ENCODE results near the gene SIL1. TPM values are rescaled to one million over a fixed set of nuclear protein-coding genes. Genes with fewer than 3 reads are reported as not detected.

The SIL1 gene
- polyA plus RNA-seq, 4 donors: 21.6 to 68.2 (median 35.4) TPM

DNA sequence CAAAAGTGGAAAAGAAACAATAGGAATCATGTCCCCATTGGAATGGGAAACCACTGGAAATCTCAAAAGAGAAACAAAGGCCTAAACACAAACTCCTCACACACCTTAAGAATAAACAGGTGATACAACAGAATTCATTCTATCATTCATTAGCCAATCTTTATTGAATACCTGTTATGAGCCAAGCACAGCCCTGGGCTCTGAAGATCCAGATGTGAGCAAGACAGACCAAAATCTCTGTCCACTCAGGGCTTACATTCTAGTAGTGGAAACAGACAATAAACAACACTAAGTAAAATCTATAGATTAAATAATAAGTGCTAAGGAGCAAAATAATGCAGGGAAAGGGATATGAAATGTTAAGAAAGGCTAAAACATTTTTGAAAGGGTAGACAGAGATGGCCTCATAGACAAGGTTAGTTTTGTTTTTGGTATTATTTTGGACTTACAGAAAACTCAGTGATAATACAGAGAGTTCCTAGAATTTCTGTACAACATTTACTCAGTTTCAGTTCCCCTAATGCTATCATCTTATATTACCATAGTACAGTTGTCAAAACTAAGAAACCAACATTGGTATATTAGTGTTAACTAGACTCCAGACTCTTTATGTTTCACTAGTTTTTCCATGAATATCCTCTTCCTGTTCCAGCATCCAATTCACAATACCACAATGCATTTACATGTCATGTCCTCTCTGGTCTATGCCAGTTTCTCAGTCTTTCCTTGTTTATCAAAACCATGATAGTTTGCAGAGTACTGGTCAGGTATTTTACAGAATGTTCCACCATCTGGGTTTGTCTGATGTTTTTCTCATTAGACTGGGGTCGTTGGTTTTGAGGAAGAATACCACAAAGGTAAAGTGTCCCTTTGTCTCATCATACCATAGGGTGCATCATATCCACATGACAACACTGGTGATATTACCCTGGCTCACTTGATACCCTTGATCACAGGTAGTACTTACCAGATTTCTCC is 103.7 kb downstream of the SIL1 start:
- no peaks in the 10 kb centered on the region for H3K27me3 ChIP-seq (ENCODE audit: control insufficient read depth in 3 of 3, insufficient read depth in 3 of 3, low read length in 3 of 3)
- DNase-seq: no peak
- no peak overlapping the region for H3K4me3 ChIP-seq (ENCODE audit: low read depth in 1 of 3, low read length in 3 of 3)
- H3K4me1 ChIP-seq (ENCODE audit: control insufficient read depth in 3 of 3, insufficient read depth in 2 of 3, low read depth in 1 of 3, low read length in 2 of 3): peaks cover 0 to 7% (median 0%) of the 10 kb centered on the region in 3 donors
- no peaks in the 10 kb centered on the region for H3K9me3 ChIP-seq (ENCODE audit: control insufficient read depth in 2 of 2, insufficient read depth in 1 of 2, low read depth in 1 of 2, low read length in 1 of 2)
- no peak for FAIRE-seq
- peaks cover 0 to 4% (median 0%) of the 10 kb centered on the region in 3 donors for H3K36me3 ChIP-seq (ENCODE audit: control insufficient read depth in 3 of 3, insufficient read depth in 2 of 3, low read depth in 1 of 3, low read length in 3 of 3)
- peak overlapping the region in 1 of 3 donors; percentile 39 for H3K27ac ChIP-seq (ENCODE audit: low read depth in 1 of 3, low read length in 2 of 3)
- WGBS, 3 donors: 33 to 38% (median 35%) methylated on average over 1 of the region's 1 CpG

DNA sequence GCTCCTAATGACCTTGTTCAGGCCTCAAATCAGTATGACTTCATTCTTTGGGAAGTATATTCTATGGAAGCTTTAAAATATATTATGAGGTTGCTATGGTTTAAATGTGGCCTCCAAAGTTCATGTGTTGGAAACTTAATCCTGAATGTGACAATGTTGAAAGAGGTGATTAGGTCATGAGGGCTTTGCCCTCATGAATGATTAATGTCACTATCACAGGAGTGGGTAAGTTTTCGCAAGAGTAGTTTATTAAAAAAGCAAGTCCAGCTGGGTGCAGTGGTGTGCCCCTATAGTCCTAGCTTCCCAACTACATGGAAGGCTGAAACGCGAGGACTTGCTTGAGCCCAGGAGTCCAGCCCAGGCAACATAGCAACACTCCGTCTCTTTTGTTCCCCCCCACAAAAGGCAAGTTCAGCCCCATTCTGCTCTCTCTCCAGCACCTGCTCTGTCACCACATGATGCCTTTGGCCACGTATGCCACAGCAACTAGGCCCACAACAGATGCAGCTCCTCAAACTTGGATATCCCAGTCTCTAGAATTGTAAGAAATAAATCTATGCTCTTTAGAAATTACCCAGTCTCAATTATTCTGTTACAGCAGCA is 105.3 kb downstream of the SIL1 start:
- Histone ChIP-seq H3K4me3 (ENCODE audit: low read depth in 1 of 3, low read length in 3 of 3) (no peak overlapping the region), H3K27me3 (ENCODE audit: control insufficient read depth in 3 of 3, insufficient read depth in 3 of 3, low read length in 3 of 3) (no peaks in the 10 kb centered on the region), H3K36me3 (ENCODE audit: control insufficient read depth in 3 of 3, insufficient read depth in 2 of 3, low read depth in 1 of 3, low read length in 3 of 3) (peaks cover 0 to 4% (median 0%) of the 10 kb centered on the region in 3 donors), H3K27ac (ENCODE audit: low read depth in 1 of 3, low read length in 2 of 3) (no peak overlapping the region), H3K9me3 (ENCODE audit: control insufficient read depth in 2 of 2, insufficient read depth in 1 of 2, low read depth in 1 of 2, low read length in 1 of 2) (no peaks in the 10 kb centered on the region), H3K4me1 (ENCODE audit: control insufficient read depth in 3 of 3, insufficient read depth in 2 of 3, low read depth in 1 of 3, low read length in 2 of 3) (peaks cover 0 to 7% (median 0%) of the 10 kb centered on the region in 3 donors)
- 93 to 98% (median 94%) methylated on average over 5 of the region's 5 CpGs for WGBS, 3 donors
- no peak for DNase-seq
- no peak for FAIRE-seq

GRCh38 chr5:139091439-139092156 is 106.6 kb downstream of the SIL1 start:
- H3K4me1 ChIP-seq (ENCODE audit: control insufficient read depth in 3 of 3, insufficient read depth in 2 of 3, low read depth in 1 of 3, low read length in 2 of 3): peaks cover 0 to 7% (median 0%) of the 10 kb centered on the region in 3 donors
- no peaks in the 10 kb centered on the region for H3K27me3 ChIP-seq (ENCODE audit: control insufficient read depth in 3 of 3, insufficient read depth in 3 of 3, low read length in 3 of 3)
- no peak overlapping the region for H3K4me3 ChIP-seq (ENCODE audit: low read depth in 1 of 3, low read length in 3 of 3)
- DNase-seq (peak; percentile 30 to 35), FAIRE-seq (no peak)
- WGBS, 3 donors: 26 to 44% (median 37%) methylated on average over 5 of the region's 5 CpGs
- peaks cover 0 to 4% (median 0%) of the 10 kb centered on the region in 3 donors for H3K36me3 ChIP-seq (ENCODE audit: control insufficient read depth in 3 of 3, insufficient read depth in 2 of 3, low read depth in 1 of 3, low read length in 3 of 3)
- no peak overlapping the region for H3K27ac ChIP-seq (ENCODE audit: low read depth in 1 of 3, low read length in 2 of 3)
- no peaks in the 10 kb centered on the region for H3K9me3 ChIP-seq (ENCODE audit: control insufficient read depth in 2 of 2, insufficient read depth in 1 of 2, low read depth in 1 of 2, low read length in 1 of 2)

GRCh38 chr5:139090581-139090980 is 107.6 kb downstream of the SIL1 start:
- no peak for FAIRE-seq
- H3K4me3 ChIP-seq (ENCODE audit: low read depth in 1 of 3, low read length in 3 of 3): no peak overlapping the region
- WGBS, 3 donors: 91 to 95% (median 92%) methylated on average over 5 of the region's 5 CpGs

DNA sequence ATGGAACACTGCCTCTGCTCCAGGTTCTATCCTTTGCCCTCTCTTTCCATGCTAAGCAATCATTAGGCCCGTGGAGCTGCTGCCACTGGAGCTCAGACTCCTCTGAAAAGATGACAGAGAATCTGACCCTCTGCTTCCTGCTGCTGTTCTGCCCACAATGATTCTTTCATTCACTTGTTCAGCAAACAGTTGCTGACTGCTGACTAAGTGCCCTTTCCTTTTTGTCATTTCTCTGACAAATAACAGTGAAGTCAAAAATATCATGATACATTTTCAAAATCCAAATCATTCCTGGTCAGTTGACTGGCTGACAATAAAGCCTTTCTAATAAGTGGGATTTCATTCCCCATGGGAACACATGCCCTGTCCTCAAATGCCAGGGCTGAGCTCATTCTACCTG is 110.1 kb downstream of the SIL1 start:
- Histone ChIP-seq H3K4me3 (ENCODE audit: low read depth in 1 of 3, low read length in 3 of 3) (no peak overlapping the region), H3K4me1 (ENCODE audit: control insufficient read depth in 3 of 3, insufficient read depth in 2 of 3, low read depth in 1 of 3, low read length in 2 of 3) (peaks cover 0 to 7% (median 0%) of the 10 kb centered on the region in 3 donors), H3K27ac (ENCODE audit: low read depth in 1 of 3, low read length in 2 of 3) (no peak overlapping the region), H3K36me3 (ENCODE audit: control insufficient read depth in 3 of 3, insufficient read depth in 2 of 3, low read depth in 1 of 3, low read length in 3 of 3) (no peaks in the 10 kb centered on the region), H3K27me3 (ENCODE audit: control insufficient read depth in 3 of 3, insufficient read depth in 3 of 3, low read length in 3 of 3) (no peaks in the 10 kb centered on the region), H3K9me3 (ENCODE audit: control insufficient read depth in 2 of 2, insufficient read depth in 1 of 2, low read depth in 1 of 2, low read length in 1 of 2) (no peaks in the 10 kb centered on the region)
- DNase-seq (no peak), FAIRE-seq (no peak)
- 38 to 58% (median 44%) methylated on average over 1 of the region's 1 CpG for WGBS, 3 donors

More at GRCh38 chr5:139090581-139090980, 107.6 kb downstream of the SIL1 start:
- Histone ChIP-seq H3K27me3 (ENCODE audit: control insufficient read depth in 3 of 3, insufficient read depth in 3 of 3, low read length in 3 of 3) (no peaks in the 10 kb centered on the region), H3K4me1 (ENCODE audit: control insufficient read depth in 3 of 3, insufficient read depth in 2 of 3, low read depth in 1 of 3, low read length in 2 of 3) (peaks cover 0 to 7% (median 0%) of the 10 kb centered on the region in 3 donors), H3K36me3 (ENCODE audit: control insufficient read depth in 3 of 3, insufficient read depth in 2 of 3, low read depth in 1 of 3, low read length in 3 of 3) (no peaks in the 10 kb centered on the region), H3K27ac (ENCODE audit: low read depth in 1 of 3, low read length in 2 of 3) (no peak overlapping the region), H3K9me3 (ENCODE audit: control insufficient read depth in 2 of 2, insufficient read depth in 1 of 2, low read depth in 1 of 2, low read length in 1 of 2) (no peaks in the 10 kb centered on the region)
- no peak for DNase-seq

DNA sequence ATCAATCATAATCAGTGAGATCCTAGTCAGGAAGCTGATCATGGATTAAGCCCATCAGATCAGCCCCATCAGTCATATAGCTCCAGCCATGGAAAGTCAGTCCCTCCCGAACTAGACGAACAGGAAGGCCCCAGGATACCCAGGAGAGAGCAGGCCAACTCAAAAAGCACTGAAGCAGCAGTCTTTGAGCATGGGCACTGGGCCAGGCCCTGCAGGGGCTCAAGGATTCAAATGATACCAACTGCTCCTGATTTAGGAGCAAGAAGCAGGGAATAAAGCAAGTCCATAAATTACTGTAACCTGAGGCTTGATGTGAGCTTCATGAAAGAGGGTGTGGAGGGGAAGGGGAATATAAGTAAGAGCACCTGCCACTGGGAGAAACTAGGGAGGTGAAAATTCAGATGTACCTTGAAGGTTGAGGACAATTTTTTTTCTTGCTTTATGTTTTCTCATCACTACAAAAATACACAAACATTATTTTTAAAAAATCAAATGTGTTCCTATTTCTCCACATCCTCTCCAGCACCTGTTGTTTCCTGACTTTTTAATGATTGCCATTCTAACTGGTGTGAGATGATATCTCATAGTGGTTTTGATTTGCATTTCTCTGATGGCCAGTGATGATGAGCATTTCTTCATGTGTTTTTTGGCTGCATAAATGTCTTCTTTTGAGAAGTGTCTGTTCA is 115.2 kb downstream of the SIL1 start:
- DNase-seq: no peak
- Histone ChIP-seq H3K9me3 (ENCODE audit: control insufficient read depth in 2 of 2, insufficient read depth in 1 of 2, low read depth in 1 of 2, low read length in 1 of 2) (no peaks in the 10 kb centered on the region), H3K27me3 (ENCODE audit: control insufficient read depth in 3 of 3, insufficient read depth in 3 of 3, low read length in 3 of 3) (no peaks in the 10 kb centered on the region), H3K36me3 (ENCODE audit: control insufficient read depth in 3 of 3, insufficient read depth in 2 of 3, low read depth in 1 of 3, low read length in 3 of 3) (no peaks in the 10 kb centered on the region), H3K4me1 (ENCODE audit: control insufficient read depth in 3 of 3, insufficient read depth in 2 of 3, low read depth in 1 of 3, low read length in 2 of 3) (no peaks in the 10 kb centered on the region), H3K27ac (ENCODE audit: low read depth in 1 of 3, low read length in 2 of 3) (no peak overlapping the region), H3K4me3 (ENCODE audit: low read depth in 1 of 3, low read length in 3 of 3) (no peak overlapping the region)
- FAIRE-seq: no peak
- WGBS, 3 donors: 95 to 98% (median 95%) methylated on average over 2 of the region's 2 CpGs

GRCh38 chr5:139079991-139080610 is 118.1 kb downstream of the SIL1 start:
- Histone ChIP-seq H3K27ac (ENCODE audit: low read depth in 1 of 3, low read length in 2 of 3) (no peak overlapping the region), H3K9me3 (ENCODE audit: control insufficient read depth in 2 of 2, insufficient read depth in 1 of 2, low read depth in 1 of 2, low read length in 1 of 2) (no peaks in the 10 kb centered on the region), H3K4me3 (ENCODE audit: low read depth in 1 of 3, low read length in 3 of 3) (no peak overlapping the region), H3K27me3 (ENCODE audit: control insufficient read depth in 3 of 3, insufficient read depth in 3 of 3, low read length in 3 of 3) (no peaks in the 10 kb centered on the region), H3K36me3 (ENCODE audit: control insufficient read depth in 3 of 3, insufficient read depth in 2 of 3, low read depth in 1 of 3, low read length in 3 of 3) (no peaks in the 10 kb centered on the region), H3K4me1 (ENCODE audit: control insufficient read depth in 3 of 3, insufficient read depth in 2 of 3, low read depth in 1 of 3, low read length in 2 of 3) (no peaks in the 10 kb centered on the region)
- 83 to 93% (median 84%) methylated on average over 2 of the region's 2 CpGs for WGBS, 3 donors
- no peak for FAIRE-seq
- no peak for DNase-seq
